SK-N-MC (cell line): ENCODE measurements around the gene ZKSCAN3.
"Not testable (repeated sequence)": the region's sequence is repeated elsewhere in the genome, so short reads cannot be mapped to it uniquely, and the experiment has no call there.

Source experiments
- EZH2 ChIP-seq: fragments of 200-600 bp; sonication (generic); IDR thresholded peaks from one replicate; pipeline ENCODE4 v1.6.1; 2017; ENCODE audit warnings: antibody characterized with exemption
- POLR2AphosphoS5 ChIP-seq: IDR thresholded peaks from 2 replicates; pipeline ENCODE4 v1.6.1; 2012; ENCODE audit warnings: mild to moderate bottlenecking, low read depth, low read length, borderline replicate concordance

DNA sequence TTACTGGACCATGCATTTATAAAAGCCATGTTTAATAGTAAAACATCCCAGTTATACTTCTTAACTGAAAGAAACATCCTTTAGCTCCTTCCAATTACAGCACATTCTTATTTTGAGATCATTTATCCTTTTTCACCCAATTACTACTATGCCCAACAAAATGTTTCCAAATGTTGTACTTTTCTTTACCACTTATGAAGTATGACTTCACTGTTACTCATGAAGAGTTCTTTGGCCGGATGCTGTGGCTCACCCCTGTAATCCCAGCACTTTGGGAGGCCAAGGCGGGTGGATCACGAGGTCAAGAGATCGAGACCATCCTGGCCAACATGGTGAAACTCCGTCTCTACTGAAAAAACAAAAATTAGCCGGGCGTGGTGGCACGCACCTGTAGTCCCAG is 31.9 kb upstream of the ZKSCAN3 start:
- not testable (repeated sequence) for TF ChIP-seq POLR2AphosphoS5, EZH2
